HFF-Myc (cell line): ENCODE results near the gene TSPAN12.

Experiments used
- DNase-seq: peaks from one replicate; pipeline ENCODE4 v3.0.0-alpha.2; 2011; ENCODE audit warnings: low read depth; ENCODE audit errors: extremely low read depth
- H3K4me3 ChIP-seq: replicated peaks from 2 replicates; pipeline ENCODE4 v1.5.1; 2011; ENCODE audit warnings: low read depth, mild to moderate bottlenecking, control low read depth, low read length
- TF ChIP-seq, protein P1 (sequence below): IDR thresholded peaks from 2 replicates; pipeline ENCODE4 v1.5.1; 2012; ENCODE audit warnings: mild to moderate bottlenecking, low read depth, low read length, control low read depth; ENCODE audit errors: missing control alignments

The TSPAN12 gene

GRCh38 chr7:120738816-120739215, 119.1 kb downstream of the TSPAN12 start:
- H3K4me3 ChIP-seq = no peak overlapping the region
- no peak for DNase-seq
- TF ChIP-seq, protein P1, sequence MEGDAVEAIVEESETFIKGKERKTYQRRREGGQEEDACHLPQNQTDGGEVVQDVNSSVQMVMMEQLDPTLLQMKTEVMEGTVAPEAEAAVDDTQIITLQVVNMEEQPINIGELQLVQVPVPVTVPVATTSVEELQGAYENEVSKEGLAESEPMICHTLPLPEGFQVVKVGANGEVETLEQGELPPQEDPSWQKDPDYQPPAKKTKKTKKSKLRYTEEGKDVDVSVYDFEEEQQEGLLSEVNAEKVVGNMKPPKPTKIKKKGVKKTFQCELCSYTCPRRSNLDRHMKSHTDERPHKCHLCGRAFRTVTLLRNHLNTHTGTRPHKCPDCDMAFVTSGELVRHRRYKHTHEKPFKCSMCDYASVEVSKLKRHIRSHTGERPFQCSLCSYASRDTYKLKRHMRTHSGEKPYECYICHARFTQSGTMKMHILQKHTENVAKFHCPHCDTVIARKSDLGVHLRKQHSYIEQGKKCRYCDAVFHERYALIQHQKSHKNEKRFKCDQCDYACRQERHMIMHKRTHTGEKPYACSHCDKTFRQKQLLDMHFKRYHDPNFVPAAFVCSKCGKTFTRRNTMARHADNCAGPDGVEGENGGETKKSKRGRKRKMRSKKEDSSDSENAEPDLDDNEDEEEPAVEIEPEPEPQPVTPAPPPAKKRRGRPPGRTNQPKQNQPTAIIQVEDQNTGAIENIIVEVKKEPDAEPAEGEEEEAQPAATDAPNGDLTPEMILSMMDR = no peak
